ENCODE data around the gene EFNA1.
A peak's percentile ranks its signal among the peaks of the same experiment; 100 is the strongest.
"Not testable (repeated sequence)": the region's sequence is repeated elsewhere in the genome, so short reads cannot be mapped to it uniquely, and the experiment has no call there.

EFNA1 gene

DNA sequence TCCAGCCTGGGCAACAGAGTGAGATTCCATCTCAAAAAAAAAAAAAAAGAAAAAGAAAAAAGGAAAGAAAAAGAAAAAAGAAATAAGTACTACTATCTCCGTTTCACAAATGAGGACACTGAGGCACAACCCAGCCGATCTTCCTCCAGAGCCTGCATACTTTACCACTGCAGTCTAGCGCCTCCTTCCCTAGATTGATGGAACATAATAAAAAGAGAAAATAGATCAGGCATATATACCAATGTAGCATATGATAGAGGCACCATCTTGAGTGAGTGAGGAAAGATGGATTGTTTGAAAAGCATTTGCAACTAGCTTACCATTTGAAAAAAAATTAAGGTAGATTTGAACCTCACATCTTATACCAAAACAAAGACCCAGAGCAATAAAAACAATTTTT lies 17.8 kb downstream of the EFNA1 start:
- DNase-seq (ENCODE audit: low read depth): no peak

DNA sequence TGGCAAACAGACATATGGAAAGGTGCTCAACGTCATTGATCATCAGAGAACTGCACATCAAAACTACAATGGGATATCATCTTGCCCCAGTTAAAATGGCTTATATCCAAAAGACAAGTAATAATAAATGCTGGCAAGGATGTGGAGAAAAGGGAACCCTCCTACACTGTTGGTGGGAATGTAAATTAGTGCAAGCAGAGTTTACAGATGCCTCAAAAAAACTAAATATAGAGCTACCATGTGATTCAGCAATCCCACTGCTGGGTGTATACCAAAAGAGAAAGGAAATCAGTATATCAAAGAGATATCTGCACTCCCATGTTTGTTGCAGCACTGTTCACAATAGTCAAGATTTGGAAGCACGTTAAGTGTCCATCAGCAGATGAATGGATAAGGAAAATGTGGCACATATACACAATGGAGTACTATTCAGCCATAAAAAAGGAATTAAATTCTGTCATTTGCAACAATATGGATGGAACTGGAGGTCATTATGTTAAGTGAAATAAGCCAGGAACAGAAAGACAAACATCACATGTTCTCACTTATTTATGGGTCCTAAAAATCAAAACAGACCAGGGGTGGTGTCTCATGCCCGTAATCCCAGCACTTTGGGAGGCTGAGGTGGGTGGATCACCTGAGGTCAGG lies 28.4 kb downstream of the EFNA1 start:
- DNase-seq (ENCODE audit: low read depth): not testable (repeated sequence)

DNA sequence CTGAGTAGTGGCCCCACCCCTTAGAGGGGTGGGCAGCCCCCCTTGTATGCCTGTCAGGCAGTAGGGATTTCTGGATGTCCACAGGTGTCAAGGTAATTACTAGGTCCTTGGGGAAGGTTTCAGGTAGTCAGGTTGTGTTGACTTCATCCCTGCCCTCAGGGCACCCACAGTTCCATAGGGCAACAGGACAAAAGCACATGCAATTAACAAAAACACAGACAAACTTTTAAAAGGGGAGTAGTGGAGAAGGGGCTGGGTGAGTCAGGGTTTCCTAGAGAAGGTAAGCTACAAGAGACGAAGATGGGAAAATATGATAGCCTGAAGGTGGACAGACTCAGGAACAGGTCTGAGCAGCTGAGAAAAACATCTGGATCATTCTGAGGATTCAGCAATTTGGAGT lies 31.3 kb downstream of the EFNA1 start:
- DNase-seq (ENCODE audit: low read depth): no peak

DNA sequence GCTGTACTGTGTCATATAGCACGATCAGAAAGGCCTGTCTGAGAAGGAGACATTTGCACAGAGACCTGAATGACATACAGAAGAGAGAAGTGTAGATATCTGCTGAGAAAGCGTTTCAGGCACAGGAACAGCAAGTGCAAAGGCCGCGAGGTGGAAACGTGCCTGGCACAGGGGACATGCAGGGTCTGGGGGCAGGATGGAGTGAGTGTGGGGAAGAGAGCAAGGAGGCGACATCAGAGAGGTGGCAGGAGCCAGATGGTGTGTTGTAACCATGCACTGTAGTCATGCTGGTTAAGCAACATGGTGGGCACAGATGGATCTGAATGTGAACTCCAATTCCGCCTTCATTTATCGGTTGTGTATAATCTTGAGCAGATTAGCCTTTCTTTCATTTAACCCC lies 32.5 kb downstream of the EFNA1 start:
- DNase-seq (ENCODE audit: low read depth): no peak

DNA sequence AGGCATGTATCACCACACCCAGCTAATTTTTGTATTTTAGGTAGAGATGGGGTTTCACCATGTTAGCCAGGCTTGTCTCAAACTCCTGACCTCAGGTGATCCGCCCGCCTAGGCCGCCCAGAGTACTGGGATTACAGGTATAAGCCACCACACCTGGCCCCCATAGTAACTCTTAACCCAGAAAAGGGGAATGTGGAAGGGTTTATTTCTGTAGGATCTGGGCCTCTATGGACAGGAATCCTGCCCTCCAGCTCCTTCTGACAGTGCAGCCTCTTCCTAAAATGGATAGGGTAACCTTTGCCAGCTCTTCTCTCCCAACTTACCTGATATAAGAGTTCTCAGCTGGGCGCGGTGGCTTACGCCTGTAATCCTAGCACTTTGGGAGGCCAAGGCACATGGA lies 35.0 kb downstream of the EFNA1 start:
- DNase-seq (ENCODE audit: low read depth): not testable (repeated sequence)

DNA sequence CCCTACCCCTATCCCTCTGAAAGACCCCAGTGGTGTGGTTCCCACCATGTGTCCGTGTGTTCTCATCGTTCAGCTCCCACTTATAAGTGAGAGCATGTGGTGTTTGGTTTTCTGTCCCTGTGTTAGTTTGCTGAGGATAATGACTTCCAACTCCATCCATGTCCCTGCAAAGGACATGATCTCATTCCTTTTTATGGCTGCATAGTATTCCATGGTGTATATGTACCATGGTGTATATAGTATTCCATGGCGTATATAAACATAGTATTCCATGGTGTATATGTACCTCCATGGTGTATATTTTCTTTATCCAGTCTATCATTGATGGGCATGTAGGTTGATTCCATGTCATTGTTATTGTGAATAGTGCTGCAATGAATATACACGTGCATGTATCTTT lies 36.1 kb downstream of the EFNA1 start:
- DNase-seq (ENCODE audit: low read depth): not testable (repeated sequence)

DNA sequence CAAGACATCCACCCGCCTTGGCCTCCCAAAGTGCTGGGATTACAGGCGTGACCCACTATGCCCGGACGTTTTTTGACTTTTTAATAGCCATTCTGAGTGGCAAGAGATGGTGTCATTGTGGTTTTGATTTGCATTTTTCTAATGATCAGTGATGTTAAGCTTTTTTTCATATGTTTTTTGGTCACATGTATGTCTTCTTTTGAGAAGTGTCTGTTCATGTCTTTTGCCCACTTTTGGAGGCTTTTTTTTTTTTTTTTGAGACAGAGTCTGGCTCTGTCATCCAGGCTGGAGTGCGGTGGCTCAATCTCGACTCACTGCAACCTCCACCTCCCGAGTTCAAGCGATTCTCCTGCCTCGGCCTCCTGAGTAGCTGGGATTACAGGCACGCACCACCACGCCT lies 36.9 kb downstream of the EFNA1 start:
- DNase-seq (ENCODE audit: low read depth): not testable (repeated sequence)

DNA sequence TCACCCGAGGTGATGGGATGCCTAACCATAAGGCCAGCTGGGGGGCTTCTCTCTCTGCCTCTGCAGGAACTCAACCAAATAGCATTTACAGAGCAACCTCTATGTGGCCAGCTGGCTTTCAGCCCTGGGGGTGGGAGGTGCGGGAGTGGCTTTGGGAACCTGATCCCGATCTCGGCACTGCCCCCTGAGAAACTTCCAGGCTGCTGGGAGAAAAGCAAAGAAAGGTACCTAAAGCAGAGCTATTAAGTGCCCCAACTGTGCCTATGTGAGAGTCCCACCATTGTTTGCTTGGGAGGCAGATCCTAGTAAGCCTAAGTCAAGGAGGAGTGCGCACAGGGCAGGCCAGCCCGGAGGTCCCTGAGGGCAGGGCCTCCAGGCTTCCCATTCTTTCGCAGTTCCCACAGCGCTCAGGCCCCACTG lies 38.4 kb downstream of the EFNA1 start:
- no peak for DNase-seq (ENCODE audit: low read depth)

DNA sequence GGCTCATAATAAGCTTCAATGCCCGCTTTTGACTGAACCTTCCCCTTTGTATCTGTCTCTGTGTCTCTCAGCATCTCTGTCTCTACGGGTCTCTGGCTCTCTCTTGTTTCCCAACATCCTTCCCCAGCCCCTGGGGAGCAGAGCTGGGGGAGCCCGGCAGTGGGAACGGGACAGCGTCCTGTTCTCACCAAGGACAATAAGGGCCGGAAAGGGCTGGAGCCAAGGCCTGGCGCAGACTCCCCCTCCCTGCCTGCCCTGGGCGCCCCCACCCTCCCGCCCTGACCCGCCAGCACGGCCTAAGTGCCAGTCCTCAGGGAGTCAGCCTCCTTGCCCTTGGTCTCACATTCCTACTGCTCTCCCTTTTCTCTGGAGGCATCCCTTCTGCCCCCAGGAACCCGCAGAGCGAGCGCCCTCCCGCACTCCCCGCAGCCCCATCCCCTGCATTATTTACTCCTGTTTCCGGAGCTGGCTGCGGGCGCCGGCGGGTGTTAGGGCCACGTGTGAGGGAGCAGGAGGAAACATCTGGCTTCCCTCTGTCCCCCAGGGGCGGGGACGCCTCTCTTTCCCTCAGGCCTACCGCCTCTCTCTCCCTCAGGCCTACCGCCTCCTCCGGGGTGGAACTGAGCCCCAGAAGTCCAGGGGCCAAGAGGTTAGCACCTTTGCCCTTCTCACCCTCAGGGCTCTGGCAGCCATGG lies 38.9 kb downstream of the EFNA1 start:
- no peak for DNase-seq (ENCODE audit: low read depth)

DNA sequence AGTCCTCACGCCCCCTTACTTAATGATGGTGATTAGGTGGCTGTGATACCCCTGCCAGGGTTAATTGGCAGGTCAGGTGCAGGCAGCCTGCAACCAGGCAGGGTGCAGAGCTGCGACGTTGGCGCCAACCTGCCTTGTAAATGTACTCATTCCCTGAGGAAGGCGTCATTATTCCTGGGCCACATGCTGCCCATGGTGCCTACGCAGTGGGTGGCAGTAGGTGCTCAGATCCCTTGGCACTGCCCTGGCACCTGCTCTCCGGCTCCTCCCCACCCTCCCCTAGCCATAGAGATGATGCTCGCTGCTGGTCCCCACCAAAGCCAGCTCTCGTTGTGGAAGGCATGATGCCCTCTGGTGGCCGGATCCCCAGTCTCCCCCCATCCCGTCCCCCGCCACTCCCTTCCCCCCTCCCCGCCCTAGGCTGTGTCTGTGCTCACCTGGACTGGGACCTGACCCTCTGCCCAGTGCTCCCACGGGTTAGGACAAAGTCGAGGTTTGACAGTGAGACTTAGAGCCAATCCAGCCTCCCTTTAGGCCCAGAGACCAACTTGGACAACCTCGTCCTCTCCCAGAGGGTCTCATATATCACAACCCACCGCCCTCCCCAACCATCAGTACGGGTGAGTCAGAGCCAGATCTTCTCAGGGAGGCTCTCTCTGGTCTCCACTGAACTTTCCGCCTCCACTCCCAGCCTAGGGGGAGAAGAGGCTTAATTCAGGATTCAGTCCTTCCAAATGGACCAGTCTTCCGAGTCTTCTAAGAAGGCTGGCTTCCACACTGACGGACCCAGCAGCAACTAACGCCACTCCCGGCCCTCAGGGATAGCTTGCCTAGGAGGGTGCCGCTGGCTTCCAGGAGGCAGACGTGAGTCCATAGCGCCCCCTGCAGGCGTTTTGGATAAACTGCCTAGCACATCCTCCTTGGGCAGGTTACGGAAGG lies 39.8 kb downstream of the EFNA1 start:
- DNase-seq (ENCODE audit: low read depth): peak; percentile 75

DNA sequence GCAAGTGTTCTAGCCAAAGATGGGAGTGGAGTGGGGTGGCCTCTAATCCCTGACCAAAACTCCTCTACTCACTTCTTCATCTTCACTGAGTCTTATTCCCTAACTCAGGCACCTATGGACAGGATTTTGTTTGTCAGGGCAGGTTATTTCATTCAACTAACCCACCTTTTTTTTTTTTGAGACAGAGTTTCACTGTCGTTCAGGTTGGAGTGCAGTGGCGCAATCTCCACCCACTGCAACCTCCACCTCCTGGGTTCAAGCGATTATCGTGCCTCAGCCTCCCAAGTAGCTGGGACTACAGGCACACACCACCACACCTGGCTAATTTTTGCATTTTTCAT lies 40.4 kb downstream of the EFNA1 start:
- not testable (repeated sequence) for DNase-seq (ENCODE audit: low read depth)

DNA sequence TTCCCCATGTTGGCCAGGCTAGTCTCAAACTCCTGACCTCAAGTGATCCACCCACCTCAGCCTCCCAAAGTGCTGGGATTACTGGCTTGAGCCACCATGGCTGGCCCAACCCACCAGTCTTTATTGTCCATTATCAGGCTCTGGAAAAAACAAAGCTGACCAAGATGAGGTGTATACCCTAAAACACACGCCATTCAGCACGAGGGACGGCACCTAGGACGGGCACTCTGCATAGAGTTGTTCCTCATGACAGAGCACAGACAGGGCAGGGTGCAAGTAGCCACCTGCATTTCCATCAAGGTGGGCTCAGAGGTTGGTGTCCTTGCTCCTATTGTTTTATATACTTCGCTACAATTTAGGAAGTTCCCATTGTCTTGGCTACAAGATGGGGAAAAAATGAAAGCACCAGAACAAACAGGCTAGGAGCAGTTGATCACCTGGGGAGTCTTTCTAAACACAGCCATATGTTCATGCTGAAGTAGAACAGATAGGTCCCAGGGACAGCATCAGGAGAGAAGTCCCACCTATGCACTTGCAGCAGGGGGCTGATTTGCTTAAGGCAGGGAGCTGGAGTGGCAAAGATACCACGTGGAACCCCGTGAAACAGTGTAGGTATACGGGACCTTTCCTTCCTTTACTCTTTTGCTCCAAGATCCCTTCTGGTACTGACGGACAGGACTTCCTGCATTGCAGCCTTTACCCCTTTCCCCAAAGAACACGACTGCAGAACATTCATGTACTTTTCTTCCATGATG lies 41.0 kb downstream of the EFNA1 start:
- DNase-seq (ENCODE audit: low read depth): no peak

DNA sequence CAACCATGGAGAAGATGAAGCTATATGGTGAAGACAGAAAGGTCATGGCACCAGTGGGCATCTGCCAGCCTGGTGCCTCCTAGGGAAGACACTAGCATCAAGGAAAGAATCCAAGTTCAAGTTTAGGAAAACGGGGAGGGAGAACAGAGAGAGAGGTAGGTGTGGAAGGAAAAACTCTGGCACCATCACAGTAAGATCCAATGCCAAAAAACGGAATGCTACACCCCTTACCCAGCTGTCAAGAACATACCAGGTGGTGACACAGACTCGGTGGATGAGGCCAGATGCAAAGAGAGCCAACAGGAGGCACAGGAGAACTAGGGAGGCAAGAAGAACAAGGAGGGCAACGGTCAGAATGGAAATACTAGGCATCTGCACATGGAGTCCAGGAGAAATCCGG lies 41.9 kb downstream of the EFNA1 start:
- DNase-seq (ENCODE audit: low read depth): no peak

DNA sequence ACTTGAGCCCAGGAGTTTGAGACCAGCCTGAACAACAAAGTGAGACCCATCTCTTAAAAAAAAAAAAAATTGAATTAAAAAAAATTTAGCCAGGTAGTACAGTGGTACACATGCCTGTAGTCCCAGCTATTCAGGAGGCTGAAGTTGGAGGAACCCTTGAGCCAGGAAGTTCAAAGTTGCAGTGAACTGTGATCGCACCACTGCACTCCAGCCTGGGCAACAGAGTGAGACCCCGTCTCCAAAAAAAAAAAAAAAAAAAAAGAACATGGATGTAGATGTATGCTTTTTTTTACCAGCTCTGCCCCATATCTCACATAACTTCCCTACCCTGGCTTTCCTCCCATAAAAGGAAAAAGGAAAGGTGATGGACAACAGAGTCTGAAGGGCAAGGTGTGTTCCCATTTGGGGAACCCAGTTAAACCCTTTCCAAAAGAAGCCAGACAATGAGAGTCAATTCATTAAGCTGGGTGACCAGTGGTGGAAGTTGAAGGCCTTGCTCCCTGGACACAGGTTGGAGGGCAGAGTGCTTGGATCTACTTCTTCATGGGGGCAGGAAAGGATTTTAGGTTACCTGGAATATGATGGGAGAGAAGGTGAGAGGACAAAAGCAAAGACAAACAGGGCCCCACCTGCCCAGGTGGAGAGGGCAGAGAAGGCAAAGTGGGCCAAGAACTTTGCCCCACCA lies 42.6 kb downstream of the EFNA1 start:
- no peak for DNase-seq (ENCODE audit: low read depth)

DNA sequence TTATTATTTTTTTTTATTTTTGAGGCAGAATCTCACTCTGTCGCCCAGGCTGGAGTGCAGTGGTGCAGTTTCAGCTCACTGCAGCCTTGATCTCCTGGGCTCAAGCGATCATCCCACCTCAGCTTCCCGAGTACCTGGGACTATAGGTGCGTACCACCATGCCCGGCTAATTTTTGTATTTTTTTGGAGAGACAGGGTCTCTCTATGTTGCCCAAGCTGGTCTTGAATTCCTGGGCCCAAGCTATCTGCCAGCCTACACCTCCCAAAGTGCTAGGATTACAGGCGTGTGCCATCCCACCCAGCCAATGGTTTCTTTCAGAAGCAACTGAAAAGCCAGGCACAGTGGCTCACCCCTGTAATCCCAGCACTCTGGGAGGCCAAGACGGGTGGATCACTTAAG lies 43.1 kb downstream of the EFNA1 start:
- DNase-seq (ENCODE audit: low read depth): no peak

DNA sequence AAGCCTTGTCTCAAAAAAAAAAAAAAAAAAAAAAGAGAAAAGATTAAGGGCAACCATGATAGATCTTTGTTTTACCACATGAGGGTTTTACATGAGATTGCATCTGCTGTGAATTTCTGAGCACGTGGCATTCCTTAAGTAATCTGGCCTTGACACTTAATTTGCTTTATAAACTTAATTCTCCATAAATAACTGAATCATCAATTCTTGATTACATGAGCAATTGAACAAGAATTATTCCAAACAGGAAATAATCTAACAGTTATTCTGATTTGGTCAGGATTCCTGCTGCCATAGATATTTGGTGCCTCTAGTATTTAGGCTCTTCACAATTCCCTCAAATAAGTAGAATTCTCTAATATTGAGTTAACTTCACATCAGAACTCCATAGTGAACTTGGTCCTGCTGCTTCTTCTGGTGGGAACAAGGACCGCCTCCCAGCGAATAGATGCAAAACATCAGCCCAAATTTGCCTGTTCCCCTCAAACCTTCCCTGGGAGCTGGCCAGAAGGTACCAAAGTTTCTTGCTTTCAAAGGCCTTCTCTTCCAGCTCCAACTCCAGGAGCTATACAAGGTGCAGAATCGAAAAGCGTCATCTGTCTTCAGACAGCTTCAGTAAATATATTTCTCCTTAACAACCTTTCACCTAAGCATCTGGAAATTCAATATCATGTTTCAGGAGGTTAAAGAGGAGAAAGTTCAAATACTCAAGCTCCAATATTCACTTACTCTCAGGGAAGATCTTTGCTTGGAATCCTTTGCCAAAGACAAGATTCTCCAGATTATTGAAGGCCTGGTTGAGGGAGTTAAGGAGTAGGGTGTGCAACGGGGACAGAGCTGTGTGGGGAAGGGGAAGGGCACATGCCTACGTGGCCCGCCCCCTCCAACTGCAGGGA lies 44.4 kb downstream of the EFNA1 start:
- DNase-seq (ENCODE audit: low read depth): no peak

DNA sequence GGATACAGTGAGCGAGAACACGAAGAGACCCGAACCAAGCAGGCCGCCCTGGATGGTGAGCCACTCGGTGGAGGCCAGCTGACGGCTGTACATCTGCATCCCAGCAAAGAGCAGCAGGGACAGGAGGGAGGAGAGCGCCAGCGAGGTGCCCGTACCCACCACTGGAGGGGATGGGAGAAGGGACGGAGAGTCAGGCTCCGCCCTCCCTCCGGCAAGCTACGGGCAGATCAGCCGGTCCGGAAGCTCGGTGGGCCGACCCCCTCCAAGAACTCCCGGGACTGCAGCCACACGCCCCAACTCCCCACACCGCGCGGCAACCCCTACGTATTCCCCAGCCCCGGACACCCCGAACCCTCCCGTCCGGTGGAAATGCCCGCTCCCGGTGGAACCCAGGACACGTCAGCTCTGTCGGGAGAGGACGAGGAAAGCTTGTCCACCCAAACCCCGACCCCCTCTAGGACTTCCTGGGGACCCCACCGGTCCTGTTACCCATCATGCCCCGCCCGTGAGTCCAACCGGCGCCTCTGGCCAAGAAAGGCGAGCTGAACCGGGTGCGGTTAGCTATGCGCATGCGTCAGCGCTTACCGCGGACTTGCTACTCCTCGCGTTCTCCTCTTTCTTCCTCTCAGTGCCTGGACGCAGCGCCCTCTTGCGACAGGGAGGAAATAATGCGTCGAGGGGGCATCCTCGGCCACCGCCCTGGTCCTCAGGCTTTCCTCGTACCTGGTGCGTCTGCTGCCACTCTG lies 45.2 kb downstream of the EFNA1 start, which contains the start of gene KRTCAP2:
TSS of gene KRTCAP2 (minus strand) at position 573 of the 746 bp plus-strand sequence. CDS start at position 493, 80 bp downstream.
- DNase-seq (ENCODE audit: low read depth): peak; percentile 91

DNA sequence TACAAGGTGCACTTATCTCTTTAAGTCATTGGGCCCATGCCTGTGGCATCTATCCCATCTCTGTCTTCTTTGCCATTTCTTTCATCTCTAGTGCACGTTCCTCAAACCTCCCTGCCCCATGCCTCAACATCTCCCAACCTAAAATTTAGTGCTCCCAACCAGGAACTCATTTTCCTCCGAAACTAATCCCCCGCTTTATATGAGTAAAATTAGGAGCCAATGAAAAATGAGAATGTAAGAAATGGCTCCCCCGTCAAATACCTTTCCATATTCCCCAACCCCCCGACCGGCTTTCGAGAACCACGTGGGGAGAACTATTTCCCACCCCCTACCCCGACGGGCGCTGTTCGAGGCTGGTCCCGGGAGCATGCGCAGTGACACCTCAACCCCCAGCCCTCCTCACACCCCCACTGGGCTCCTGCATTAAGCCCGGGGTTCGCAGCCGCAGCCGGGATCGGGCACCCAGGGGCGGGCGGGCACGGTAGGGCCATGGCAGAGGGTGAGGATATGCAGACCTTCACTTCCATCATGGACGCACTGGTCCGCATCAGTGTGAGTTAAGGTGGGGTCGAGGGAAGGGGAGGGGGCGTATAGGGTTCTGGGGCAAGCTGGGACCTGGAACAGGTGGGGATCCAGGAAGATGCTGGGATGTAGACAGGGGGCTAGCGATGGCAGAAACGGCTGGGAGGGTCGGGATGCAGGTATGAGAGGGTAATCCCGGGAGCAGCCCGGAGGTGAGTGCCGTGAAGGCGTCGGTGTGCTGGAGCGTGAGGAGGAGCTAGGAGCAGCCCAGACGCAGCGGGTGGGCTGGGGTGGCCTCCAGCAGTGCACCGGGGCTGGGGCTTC lies 46.0 kb downstream of the EFNA1 start, which contains the start of gene TRIM46:
TSS of gene TRIM46 (plus strand) at position 372 of the 846 bp plus-strand sequence. CDS start at position 490, 118 bp downstream.
- peak; percentile 58 for DNase-seq (ENCODE audit: low read depth)

Measured in stimulated activated CD8-positive, alpha-beta memory T cell treated with anti-CD3 and anti-CD28 coated beads, Interleukin-4, amount 100 ng/mL, for 24 hours (primary cell).